ENCODE data around the gene CD300LG.
"Not testable (repeated sequence)": the region's sequence is repeated elsewhere in the genome, so short reads cannot be mapped to it uniquely, and the experiment has no call there.

CD300LG gene

GRCh38 chr17:43840814-43841213 lies 6.2 kb upstream of the CD300LG start:
- Histone ChIP-seq H3K36me3 (ENCODE audit: insufficient read depth, low read length) (no peaks in the 10 kb centered on the region), H3K4me3 (ENCODE audit: low read length) (no peak overlapping the region), H3K4me1 (ENCODE audit: insufficient read depth, low read length) (peaks cover 1% of the 10 kb centered on the region; the same call in 1 of the 2 replicates), H3K27ac (ENCODE audit: low read depth, low read length) (no peak overlapping the region), H3K9ac (ENCODE audit: low read depth, low read length) (no peak overlapping the region), H3K9me3 (ENCODE audit: insufficient read depth, low read depth, low read length) (no peaks in the 10 kb centered on the region), H3K27me3 (ENCODE audit: insufficient read depth, low read length) (no peaks in the 10 kb centered on the region)
- 73% methylated on average over 4 of the region's 4 CpGs for WGBS

- 87% methylated on average over 4 of the region's 4 CpGs for WGBS
- Histone ChIP-seq H3K9ac (ENCODE audit: low read depth, low read length) (no peak overlapping the region), H3K27ac (ENCODE audit: low read depth, low read length) (no peak overlapping the region), H3K9me3 (ENCODE audit: insufficient read depth, low read depth, low read length) (no peaks in the 10 kb centered on the region), H3K36me3 (ENCODE audit: insufficient read depth, low read length) (no peaks in the 10 kb centered on the region), H3K27me3 (ENCODE audit: insufficient read depth, low read length) (no peaks in the 10 kb centered on the region), H3K4me1 (ENCODE audit: insufficient read depth, low read length) (peaks cover 4% of the 10 kb centered on the region; the same call in 1 of the 2 replicates), H3K4me3 (ENCODE audit: low read length) (no peak overlapping the region)
These were observed 5.7 kb upstream of the CD300LG start for GRCh38 chr17:43841282-43841681.

GRCh38 chr17:43842091-43842974 lies 4.6 kb upstream of the CD300LG start:
- not testable (repeated sequence) for H3K9ac ChIP-seq (ENCODE audit: low read depth, low read length); H3K27me3 ChIP-seq (ENCODE audit: insufficient read depth, low read length); H3K4me3 ChIP-seq (ENCODE audit: low read length); H3K27ac ChIP-seq (ENCODE audit: low read depth, low read length); H3K9me3 ChIP-seq (ENCODE audit: insufficient read depth, low read depth, low read length); H3K36me3 ChIP-seq (ENCODE audit: insufficient read depth, low read length)
- H3K4me1 ChIP-seq (ENCODE audit: insufficient read depth, low read length): peaks cover 12% of the 10 kb centered on the region
- 90% methylated on average over 46 of the region's 54 CpGs for WGBS

GRCh38 chr17:43842975-43843325 lies 4.0 kb upstream of the CD300LG start:
- 89% methylated on average over 7 of the region's 7 CpGs for WGBS
- Histone ChIP-seq H3K36me3 (ENCODE audit: insufficient read depth, low read length) (no peaks in the 10 kb centered on the region), H3K9ac (ENCODE audit: low read depth, low read length) (no peak overlapping the region), H3K27me3 (ENCODE audit: insufficient read depth, low read length) (peaks cover 4% of the 10 kb centered on the region; the same call in 1 of the 2 replicates), H3K4me3 (ENCODE audit: low read length) (no peak overlapping the region), H3K9me3 (ENCODE audit: insufficient read depth, low read depth, low read length) (no peaks in the 10 kb centered on the region), H3K27ac (ENCODE audit: low read depth, low read length) (no peak overlapping the region), H3K4me1 (ENCODE audit: insufficient read depth, low read length) (peaks cover 12% of the 10 kb centered on the region)

GRCh38 chr17:43844241-43844640 lies 2.7 kb upstream of the CD300LG start:
- Histone ChIP-seq H3K27ac (ENCODE audit: low read depth, low read length) (no peak overlapping the region), H3K4me1 (ENCODE audit: insufficient read depth, low read length) (peaks cover 12% of the 10 kb centered on the region)
- 94% methylated on average over 5 of the region's 5 CpGs for whole genome bisulfite sequencing

GRCh38 chr17:43845766-43846165 lies 1.2 kb upstream of the CD300LG start:
- WGBS: 87% methylated on average over 3 of the region's 4 CpGs
- Histone ChIP-seq H3K27me3 (ENCODE audit: insufficient read depth, low read length) (peaks cover 6% of the 10 kb centered on the region; the same call in 1 of the 2 replicates), H3K4me1 (ENCODE audit: insufficient read depth, low read length) (peaks cover 12% of the 10 kb centered on the region), H3K4me3 (ENCODE audit: low read length) (no peak overlapping the region), H3K36me3 (ENCODE audit: insufficient read depth, low read length) (no peaks in the 10 kb centered on the region), H3K27ac (ENCODE audit: low read depth, low read length) (no peak overlapping the region), H3K9ac (ENCODE audit: low read depth, low read length) (no peak overlapping the region), H3K9me3 (ENCODE audit: insufficient read depth, low read depth, low read length) (no peaks in the 10 kb centered on the region)

More at GRCh38 chr17:43844241-43844640, 2.7 kb upstream of the CD300LG start:
- no peaks in the 10 kb centered on the region for H3K36me3 ChIP-seq (ENCODE audit: insufficient read depth, low read length)
- no peak overlapping the region for H3K9ac ChIP-seq (ENCODE audit: low read depth, low read length)
- H3K9me3 ChIP-seq (ENCODE audit: insufficient read depth, low read depth, low read length): no peaks in the 10 kb centered on the region
- H3K27me3 ChIP-seq (ENCODE audit: insufficient read depth, low read length): peaks cover 6% of the 10 kb centered on the region; the same call in 1 of the 2 replicates
- no peak overlapping the region for H3K4me3 ChIP-seq (ENCODE audit: low read length)

GRCh38 chr17:43846221-43846712 lies 709 bp upstream of the CD300LG start:
- WGBS: 11% methylated on average over 12 of the region's 13 CpGs
- H3K9me3 ChIP-seq (ENCODE audit: insufficient read depth, low read depth, low read length): no peaks in the 10 kb centered on the region
- H3K27me3 ChIP-seq (ENCODE audit: insufficient read depth, low read length): peaks cover 6% of the 10 kb centered on the region; the same call in 1 of the 2 replicates
- H3K4me1 ChIP-seq (ENCODE audit: insufficient read depth, low read length): peaks cover 12% of the 10 kb centered on the region
- no peak overlapping the region for H3K9ac ChIP-seq (ENCODE audit: low read depth, low read length)
- H3K27ac ChIP-seq (ENCODE audit: low read depth, low read length): no peak overlapping the region
- H3K4me3 ChIP-seq (ENCODE audit: low read length): peak overlapping the region; percentile 17; the same call in 1 of the 2 replicates
- no peaks in the 10 kb centered on the region for H3K36me3 ChIP-seq (ENCODE audit: insufficient read depth, low read length)

GRCh38 chr17:43848601-43849000 lies 1.6 kb downstream of the CD300LG start:
- Histone ChIP-seq H3K27me3 (ENCODE audit: insufficient read depth, low read length) (peaks cover 6% of the 10 kb centered on the region), H3K4me3 (ENCODE audit: low read length) (no peak overlapping the region), H3K9me3 (ENCODE audit: insufficient read depth, low read depth, low read length) (no peaks in the 10 kb centered on the region), H3K9ac (ENCODE audit: low read depth, low read length) (no peak overlapping the region), H3K27ac (ENCODE audit: low read depth, low read length) (no peak overlapping the region), H3K4me1 (ENCODE audit: insufficient read depth, low read length) (peaks cover 12% of the 10 kb centered on the region), H3K36me3 (ENCODE audit: insufficient read depth, low read length) (no peaks in the 10 kb centered on the region)
- 91% methylated on average over 10 of the region's 10 CpGs for WGBS

- Histone ChIP-seq H3K27ac (ENCODE audit: low read depth, low read length) (no peak overlapping the region), H3K4me3 (ENCODE audit: low read length) (no peak overlapping the region), H3K9me3 (ENCODE audit: insufficient read depth, low read depth, low read length) (no peaks in the 10 kb centered on the region), H3K9ac (ENCODE audit: low read depth, low read length) (no peak overlapping the region), H3K4me1 (ENCODE audit: insufficient read depth, low read length) (peaks cover 12% of the 10 kb centered on the region), H3K27me3 (ENCODE audit: insufficient read depth, low read length) (peaks cover 6% of the 10 kb centered on the region), H3K36me3 (ENCODE audit: insufficient read depth, low read length) (no peaks in the 10 kb centered on the region)
- 88% methylated on average over 8 of the region's 8 CpGs for WGBS
These were observed 2.1 kb downstream of the CD300LG start for GRCh38 chr17:43849116-43849515.

GRCh38 chr17:43852571-43852970 lies 5.6 kb downstream of the CD300LG start:
- no peaks in the 10 kb centered on the region for H3K9me3 ChIP-seq (ENCODE audit: insufficient read depth, low read depth, low read length)
- no peak overlapping the region for H3K9ac ChIP-seq (ENCODE audit: low read depth, low read length)
- no peak overlapping the region for H3K4me3 ChIP-seq (ENCODE audit: low read length)
- H3K27me3 ChIP-seq (ENCODE audit: insufficient read depth, low read length): peaks cover 6% of the 10 kb centered on the region
- H3K27ac ChIP-seq (ENCODE audit: low read depth, low read length): no peak overlapping the region
- 89% methylated on average over 8 of the region's 8 CpGs for WGBS
- no peaks in the 10 kb centered on the region for H3K4me1 ChIP-seq (ENCODE audit: insufficient read depth, low read length)
- no peaks in the 10 kb centered on the region for H3K36me3 ChIP-seq (ENCODE audit: insufficient read depth, low read length)

GRCh38 chr17:43853546-43853945 lies 6.6 kb downstream of the CD300LG start:
- no peak overlapping the region for H3K9ac ChIP-seq (ENCODE audit: low read depth, low read length)
- no peaks in the 10 kb centered on the region for H3K4me1 ChIP-seq (ENCODE audit: insufficient read depth, low read length)
- WGBS: 92% methylated on average over 7 of the region's 7 CpGs
- no peaks in the 10 kb centered on the region for H3K36me3 ChIP-seq (ENCODE audit: insufficient read depth, low read length)
- no peak overlapping the region for H3K4me3 ChIP-seq (ENCODE audit: low read length)
- no peaks in the 10 kb centered on the region; the same call in 1 of the 2 replicates for H3K27me3 ChIP-seq (ENCODE audit: insufficient read depth, low read length)
- no peaks in the 10 kb centered on the region for H3K9me3 ChIP-seq (ENCODE audit: insufficient read depth, low read depth, low read length)
- H3K27ac ChIP-seq (ENCODE audit: low read depth, low read length): no peak overlapping the region

Measured in HUES64 (cell line).